Tongue (tissue), 3 donors: ENCODE data around the gene ICAM5. TPM values are rescaled to one million over a fixed set of nuclear protein-coding genes. Genes with fewer than 3 reads are reported as not detected.

Experiments
- DNase-seq: peaks from one replicate; pipeline ENCODE4 v3.0.0-alpha.2; 2015
- small RNA-seq: library from RNA; depleted of rRNA; stranded (forward); fragments of <200 nt; gene quantifications from one replicate; pipeline ENCODE3, GENCODE V24; 2014; ENCODE audit warnings: low replicate concordance
- total RNA-seq: library from RNA; depleted of rRNA; stranded (reverse); fragments of >200 nt; gene quantifications from one replicate; pipeline ENCODE4 v1.2.3, GENCODE V29; 2014

The ICAM5 gene
- total RNA-seq, 1 donor from 2014 or later = not detected

- no peak for DNase-seq
Measured at GRCh38 chr19:10343495-10343894, 53.7 kb downstream of the ICAM5 start.

GRCh38 chr19:10344780-10345179 lies 55.0 kb downstream of the ICAM5 start:
- no peak for DNase-seq

Small RNAs within 50 kb of the gene (small RNA-seq; reads per million reads assigned to genes)
- gene AC011511.1 (not detected), gene AC011511.4 (not detected)

Other genes with a start within 250 kb of the ICAM5 start
- 15.7 TPM for gene SHFL, start 203.6 kb upstream of the ICAM5 start, total RNA-seq
- gene ANGPTL6, start 187.3 kb upstream of the ICAM5 start, total RNA-seq = 7.8 TPM
- gene PPAN, start 183.6 kb upstream of the ICAM5 start, total RNA-seq = 21.7 TPM
- 2.1 TPM for gene P2RY11, start 178.3 kb upstream of the ICAM5 start, total RNA-seq
- gene EIF3G, start 170.1 kb upstream of the ICAM5 start, total RNA-seq = 239 TPM
- 42.3 TPM for gene DNMT1, start 95.0 kb upstream of the ICAM5 start, total RNA-seq
- 10.8 TPM for gene S1PR2, start 58.6 kb upstream of the ICAM5 start, total RNA-seq
- 26.4 TPM for gene MRPL4, start 37.7 kb upstream of the ICAM5 start, total RNA-seq
- 16.4 TPM for gene ICAM1, start 18.8 kb upstream of the ICAM5 start, total RNA-seq
- gene ICAM4, start 3.0 kb upstream of the ICAM5 start, total RNA-seq = 0.62 TPM
- gene ZGLP1, start 19.9 kb downstream of the ICAM5 start, total RNA-seq = 1.2 TPM
- 9.1 TPM for gene FDX2, start 26.1 kb downstream of the ICAM5 start, total RNA-seq
- 13.8 TPM for gene RAVER1, start 43.6 kb downstream of the ICAM5 start, total RNA-seq
- 2.7 TPM for gene ICAM3, start 49.7 kb downstream of the ICAM5 start, total RNA-seq
- gene TYK2, start 90.6 kb downstream of the ICAM5 start, total RNA-seq = 60.3 TPM
- 138 TPM for gene CDC37, start 113.6 kb downstream of the ICAM5 start, total RNA-seq
- gene PDE4A, start 130.6 kb downstream of the ICAM5 start, total RNA-seq = 4.7 TPM
- gene KEAP1, start 213.4 kb downstream of the ICAM5 start, total RNA-seq = 67.5 TPM
- 2.7 TPM for gene S1PR5, start 227.5 kb downstream of the ICAM5 start, total RNA-seq